A549 (cell line): ENCODE measurements around the gene WFDC1.

ENCODE experiments used
- CEBPB ChIP-seq, 2 experiments: fragments of >200 bp in 1 of 2; sonication (Bioruptor Twin) in 1 of 2; formaldehyde crosslinking in 1 of 2; IDR thresholded peaks; 2 replicates each; pipeline ENCODE4 v1.6.1; 2012 to 2016
- CHD2 ChIP-seq: fragments of 150-350 bp; IDR thresholded peaks from 2 replicates; pipeline ENCODE4 v1.6.1; 2014; ENCODE audit warnings: low read length; ENCODE audit not compliant: partially characterized antibody
- EP300 ChIP-seq, 2 experiments: fragments of >200 bp; sonication (Bioruptor Twin); formaldehyde crosslinking; IDR thresholded peaks; 2 replicates in 1 of 2; 3 replicates in 1 of 2; pipeline ENCODE4 v1.6.1; 2016 to 2017
- PHF8 ChIP-seq: fragments of 200-600 bp; sonication (generic); IDR thresholded peaks from 2 replicates; pipeline ENCODE4 v1.6.1; 2016; ENCODE audit warnings: low read depth, mild to moderate bottlenecking, antibody characterized with exemption, moderate library complexity, borderline replicate concordance
- POLR2A ChIP-seq: IDR thresholded peaks from 2 replicates; pipeline ENCODE4 v1.6.1; 2012; ENCODE audit warnings: mild to moderate bottlenecking, low read length
- POLR2AphosphoS2 ChIP-seq: conservative IDR thresholded peaks from 2 replicates; pipeline ENCODE4 v1.6.1; 2012; ENCODE audit warnings: low read length, improper control_type of control experiment, inconsistent platforms
- RAD21 ChIP-seq, 2 experiments: fragments of >200 bp in 1 of 2; sonication (Bioruptor Twin) in 1 of 2; formaldehyde crosslinking in 1 of 2; IDR thresholded peaks in 1 of 2; conservative IDR thresholded peaks in 1 of 2; 2 replicates in 1 of 2; 3 replicates in 1 of 2; pipeline ENCODE4 v1.6.1; 2012 to 2018; ENCODE audit warnings: inconsistent platforms in 1 of 2
- ZC3H11A ChIP-seq: fragments of 450-650 bp; IDR thresholded peaks from 2 replicates; pipeline ENCODE4 v1.6.1; 2014; ENCODE audit warnings: antibody characterized with exemption, mild to moderate bottlenecking
- ZSCAN20 ChIP-seq: fragments of 250-450 bp; sonication (Bioruptor Pico); IDR thresholded peaks from 2 replicates; pipeline ENCODE4 v1.8.0; 2022; ENCODE audit warnings: mild to moderate bottlenecking, moderate library complexity
- TF ChIP-seq, protein P1 (sequence below): fragments of >200 bp; sonication (Bioruptor Twin); formaldehyde crosslinking; IDR thresholded peaks from 3 replicates; pipeline ENCODE4 v1.5.1; 2016

- no peak for TF ChIP-seq POLR2A
- TF ChIP-seq PHF8: no peak
- no peak for TF ChIP-seq ZC3H11A
- TF ChIP-seq, protein P1, sequence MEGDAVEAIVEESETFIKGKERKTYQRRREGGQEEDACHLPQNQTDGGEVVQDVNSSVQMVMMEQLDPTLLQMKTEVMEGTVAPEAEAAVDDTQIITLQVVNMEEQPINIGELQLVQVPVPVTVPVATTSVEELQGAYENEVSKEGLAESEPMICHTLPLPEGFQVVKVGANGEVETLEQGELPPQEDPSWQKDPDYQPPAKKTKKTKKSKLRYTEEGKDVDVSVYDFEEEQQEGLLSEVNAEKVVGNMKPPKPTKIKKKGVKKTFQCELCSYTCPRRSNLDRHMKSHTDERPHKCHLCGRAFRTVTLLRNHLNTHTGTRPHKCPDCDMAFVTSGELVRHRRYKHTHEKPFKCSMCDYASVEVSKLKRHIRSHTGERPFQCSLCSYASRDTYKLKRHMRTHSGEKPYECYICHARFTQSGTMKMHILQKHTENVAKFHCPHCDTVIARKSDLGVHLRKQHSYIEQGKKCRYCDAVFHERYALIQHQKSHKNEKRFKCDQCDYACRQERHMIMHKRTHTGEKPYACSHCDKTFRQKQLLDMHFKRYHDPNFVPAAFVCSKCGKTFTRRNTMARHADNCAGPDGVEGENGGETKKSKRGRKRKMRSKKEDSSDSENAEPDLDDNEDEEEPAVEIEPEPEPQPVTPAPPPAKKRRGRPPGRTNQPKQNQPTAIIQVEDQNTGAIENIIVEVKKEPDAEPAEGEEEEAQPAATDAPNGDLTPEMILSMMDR: no peak
- no peak for TF ChIP-seq CHD2
- no peak for TF ChIP-seq POLR2AphosphoS2
- TF ChIP-seq EP300 (IDR thresholded peaks at IDR 0.05): no peak
- no peak for TF ChIP-seq RAD21 (conservative IDR thresholded peaks at IDR 0.05 in 1 of 2, IDR thresholded peaks at IDR 0.05 in 1 of 2)
- no peak for TF ChIP-seq ZSCAN20 (CRISPR knock-in tag)
- no peak for TF ChIP-seq CEBPB (IDR thresholded peaks at IDR 0.05)
These were observed 31.7 kb upstream of the WFDC1 start for GRCh38 chr16:84262939-84263338.
